ENCODE results near the gene NMT1.

The NMT1 gene

DNA sequence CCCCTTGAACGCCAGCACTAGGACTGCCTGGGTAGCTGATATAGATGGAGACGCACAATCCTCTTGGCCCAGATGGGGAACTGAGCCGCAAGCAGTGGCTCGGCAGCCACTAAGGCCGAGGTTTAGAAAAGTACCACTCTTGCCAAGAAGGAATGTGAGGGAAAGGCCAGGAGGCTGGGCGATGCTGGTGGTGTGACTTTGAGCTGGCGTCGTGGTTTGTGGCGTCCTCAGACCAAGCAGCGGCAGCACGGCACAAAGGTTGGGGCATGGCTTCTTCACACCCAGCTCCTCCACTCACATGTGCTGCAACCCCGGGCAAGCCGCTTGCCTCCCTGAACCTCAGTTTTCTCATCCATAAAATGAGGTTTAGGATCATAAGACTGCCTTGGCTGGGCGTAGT, 25.3 kb upstream of the NMT1 start:
- Histone ChIP-seq H3K27me3 (no peaks in the 10 kb centered on the region), H4K20me1 (peaks cover 80% of the 10 kb centered on the region), H3K27ac (no peak overlapping the region), H3K4me1 (peaks cover 62% of the 10 kb centered on the region), H3K36me3 (peaks cover 51% of the 10 kb centered on the region), H3K9me3 (no peaks in the 10 kb centered on the region), H3K4me2 (0 out of 2 replicates have a peak overlapping the region, but pooled peaks have one; percentile 7), H3K9ac (no peak overlapping the region), H3K4me3 (no peak overlapping the region)
- TF ChIP-seq Cebpa-rat (IDR thresholded peaks at IDR 0.05), result no peak

DNA sequence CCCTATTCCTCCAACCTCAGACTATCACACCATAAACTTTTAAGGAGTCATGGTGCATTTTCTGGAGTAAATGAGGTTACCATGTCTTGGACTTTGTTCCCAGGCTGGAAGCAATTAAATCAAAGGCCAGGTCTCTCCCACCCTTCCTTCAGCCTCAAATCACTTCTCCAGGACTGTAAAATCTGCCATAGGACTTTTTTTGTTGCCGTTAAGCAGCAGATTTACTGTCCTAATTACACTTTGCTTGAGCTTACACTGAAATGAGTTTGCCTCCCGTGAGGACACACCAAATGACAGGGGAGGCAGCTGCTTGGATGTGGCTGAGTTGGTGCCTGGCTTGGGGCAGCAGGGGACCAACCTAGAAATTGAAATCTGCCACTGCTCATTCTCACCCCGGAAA, 24.4 kb upstream of the NMT1 start:
- Histone ChIP-seq H4K20me1 (peaks cover 80% of the 10 kb centered on the region), H3K4me2 (no peak overlapping the region), H3K9me3 (no peaks in the 10 kb centered on the region), H3K9ac (no peak overlapping the region), H3K4me3 (no peak overlapping the region), H3K36me3 (peaks cover 45% of the 10 kb centered on the region), H3K27ac (no peak overlapping the region), H3K27me3 (no peaks in the 10 kb centered on the region), H3K4me1 (peaks cover 62% of the 10 kb centered on the region)
- no peak for TF ChIP-seq Cebpa-rat (IDR thresholded peaks at IDR 0.05)

GRCh38 chr17:45038728-45039634, 22.1 kb upstream of the NMT1 start:
- H3K27me3 ChIP-seq, result no peaks in the 10 kb centered on the region
- TF ChIP-seq Cebpa-rat (IDR thresholded peaks at IDR 0.05), result no peak
- H4K20me1 ChIP-seq, result peaks cover 95% of the 10 kb centered on the region
- peaks cover 34% of the 10 kb centered on the region for H3K36me3 ChIP-seq
- no peak overlapping the region for H3K4me3 ChIP-seq
- no peaks in the 10 kb centered on the region for H3K9me3 ChIP-seq
- no peak overlapping the region for H3K9ac ChIP-seq
- H3K4me1 ChIP-seq, result peaks cover 72% of the 10 kb centered on the region
- H3K4me2 ChIP-seq, result peak overlapping the region; percentile 58
- H3K27ac ChIP-seq, result no peak overlapping the region

DNA sequence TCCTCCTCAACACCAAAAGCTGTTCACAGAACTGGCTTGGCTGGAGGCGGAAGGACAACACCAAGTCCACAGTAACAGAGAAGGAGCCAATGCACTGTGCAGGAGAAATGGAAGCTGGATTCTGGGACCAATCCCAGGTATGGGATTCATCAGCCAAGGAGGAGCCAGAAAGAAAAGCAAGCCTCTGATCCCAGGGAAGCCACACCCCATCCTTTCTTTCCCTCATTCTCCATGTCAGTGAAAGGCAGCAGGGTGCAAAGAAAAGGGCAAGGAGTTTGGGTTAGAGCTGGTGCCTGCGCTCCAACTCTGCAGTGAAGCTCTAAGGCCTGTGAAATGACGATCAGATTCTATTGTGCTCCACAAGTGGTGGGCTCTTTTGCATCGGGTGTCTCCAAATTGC, 20.7 kb upstream of the NMT1 start:
- Histone ChIP-seq H4K20me1 (peaks cover 97% of the 10 kb centered on the region), H3K4me3 (no peak overlapping the region), H3K9me3 (no peaks in the 10 kb centered on the region), H3K36me3 (peaks cover 29% of the 10 kb centered on the region), H3K4me1 (peaks cover 74% of the 10 kb centered on the region), H3K4me2 (peak overlapping the region; percentile 58), H3K27me3 (no peaks in the 10 kb centered on the region), H3K9ac (no peak overlapping the region), H3K27ac (no peak overlapping the region)
- no peak for TF ChIP-seq Cebpa-rat (IDR thresholded peaks at IDR 0.05)

DNA sequence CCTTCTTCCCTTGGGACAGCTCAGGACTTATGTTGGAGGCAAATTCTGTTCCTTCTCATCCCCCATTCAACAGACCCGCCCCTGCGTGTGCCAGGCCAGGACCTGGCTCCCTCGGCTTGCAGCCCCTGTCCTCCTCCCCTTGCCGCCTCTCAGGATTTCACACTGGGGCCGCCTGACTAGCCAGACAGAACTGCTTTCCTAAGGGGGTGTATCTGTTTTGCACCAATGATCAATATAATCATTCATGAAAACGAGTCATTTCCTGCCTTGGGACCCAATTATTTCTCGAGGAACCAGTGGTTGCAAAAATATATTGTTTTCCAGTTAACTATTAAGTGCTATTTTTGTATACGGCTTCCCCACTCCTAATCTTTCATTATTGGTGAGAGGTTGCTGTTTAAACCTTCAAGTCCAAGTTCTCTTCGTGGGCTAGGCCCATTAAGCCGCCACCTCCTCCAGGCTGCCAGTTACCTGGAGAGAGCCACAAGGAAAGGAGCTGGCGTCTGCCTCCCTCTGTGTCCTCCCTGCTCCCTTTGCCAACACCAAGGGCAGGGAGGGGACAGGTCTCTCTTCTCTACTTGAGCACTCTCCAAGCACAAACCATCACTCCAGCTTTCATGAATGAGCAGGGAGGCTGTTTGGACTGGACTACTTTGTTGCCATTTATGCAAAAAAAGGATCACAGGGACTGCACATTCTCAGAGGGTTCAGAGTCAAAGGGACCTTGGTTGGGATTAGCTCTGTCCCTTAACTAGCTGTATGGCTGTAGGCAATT, 18.6 kb upstream of the NMT1 start:
- peaks cover 35% of the 10 kb centered on the region for H3K36me3 ChIP-seq
- peaks cover 92% of the 10 kb centered on the region for H4K20me1 ChIP-seq
- H3K27me3 ChIP-seq, result no peaks in the 10 kb centered on the region
- H3K9me3 ChIP-seq, result no peaks in the 10 kb centered on the region
- H3K9ac ChIP-seq, result peak overlapping the region; percentile 50; the same call in 1 of the 2 replicates
- no peak overlapping the region for H3K4me3 ChIP-seq
- no peak overlapping the region; the same call in 1 of the 2 replicates for H3K27ac ChIP-seq
- no peak for TF ChIP-seq Cebpa-rat (IDR thresholded peaks at IDR 0.05)
- peaks cover 67% of the 10 kb centered on the region for H3K4me1 ChIP-seq
- H3K4me2 ChIP-seq, result peak overlapping the region; percentile 72

- Histone ChIP-seq H3K36me3 (peaks cover 35% of the 10 kb centered on the region), H3K4me1 (peaks cover 70% of the 10 kb centered on the region), H3K9ac (0 out of 2 replicates have a peak overlapping the region, but pooled peaks have one; percentile 6), H3K4me3 (no peak overlapping the region), H3K27me3 (no peaks in the 10 kb centered on the region), H3K4me2 (no peak overlapping the region), H4K20me1 (peaks cover 87% of the 10 kb centered on the region), H3K27ac (no peak overlapping the region), H3K9me3 (no peaks in the 10 kb centered on the region)
- no peak for TF ChIP-seq Cebpa-rat (IDR thresholded peaks at IDR 0.05)
Observed at GRCh38 chr17:45043813-45044540, 17.1 kb upstream of the NMT1 start.

DNA sequence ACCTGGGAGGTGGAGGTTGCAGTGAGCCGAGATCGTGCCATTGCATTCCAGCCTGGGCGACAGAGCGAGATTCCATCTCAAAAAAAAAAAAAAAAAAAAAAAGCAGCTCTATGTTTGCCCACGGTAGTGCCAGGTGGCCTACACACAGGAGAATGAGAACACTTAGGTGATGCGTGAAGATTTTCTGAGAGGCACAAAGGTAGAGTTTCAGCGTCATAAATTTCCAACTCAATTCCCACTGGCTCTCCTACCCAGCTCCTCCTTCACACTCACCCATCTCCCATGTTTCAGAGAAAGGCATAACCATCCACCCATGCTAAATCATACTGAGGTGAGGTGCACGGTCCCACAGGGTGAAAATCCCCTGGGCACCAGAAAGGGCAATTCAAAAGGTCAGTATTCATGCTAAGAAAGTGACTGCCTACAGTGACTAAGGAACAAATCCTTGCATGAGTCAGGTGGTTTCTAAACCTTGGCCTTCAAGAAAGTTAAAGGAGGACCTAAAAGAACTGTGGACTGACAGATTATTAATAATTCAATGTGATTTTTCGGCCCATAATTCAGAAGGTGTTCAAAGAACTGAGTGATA, 14.5 kb upstream of the NMT1 start:
- H3K4me1 ChIP-seq, result peaks cover 60% of the 10 kb centered on the region
- peaks cover 34% of the 10 kb centered on the region for H3K36me3 ChIP-seq
- no peaks in the 10 kb centered on the region for H3K9me3 ChIP-seq
- no peak overlapping the region for H3K4me2 ChIP-seq
- no peak overlapping the region for H3K9ac ChIP-seq
- no peak overlapping the region for H3K27ac ChIP-seq
- no peak overlapping the region for H3K4me3 ChIP-seq
- no peaks in the 10 kb centered on the region for H3K27me3 ChIP-seq
- no peak for TF ChIP-seq Cebpa-rat (IDR thresholded peaks at IDR 0.05)
- peaks cover 62% of the 10 kb centered on the region for H4K20me1 ChIP-seq

- TF ChIP-seq Cebpa-rat (IDR thresholded peaks at IDR 0.05), result no peak
- Histone ChIP-seq H3K4me2 (peak overlapping the region; percentile 21), H3K9ac (no peak overlapping the region), H3K4me3 (no peak overlapping the region), H3K36me3 (peaks cover 21% of the 10 kb centered on the region), H3K27me3 (no peaks in the 10 kb centered on the region), H3K4me1 (peaks cover 47% of the 10 kb centered on the region), H3K27ac (no peak overlapping the region), H4K20me1 (peaks cover 38% of the 10 kb centered on the region), H3K9me3 (no peaks in the 10 kb centered on the region)
Observed at GRCh38 chr17:45048795-45049563, 12.1 kb upstream of the NMT1 start.
